ENCODE measurements around the gene TMEM182. TPM values are rescaled to one million over a fixed set of nuclear protein-coding genes. Genes with fewer than 3 reads are reported as not detected.

The TMEM182 gene
- total RNA-seq, 2 donors from 2014 or later: 2.5 to 3.1 TPM

GRCh38 chr2:102782933-102783332, 21.1 kb downstream of the TMEM182 start:
- no peaks in the 10 kb centered on the region for H3K36me3 ChIP-seq
- no peak for TF ChIP-seq CTCF (IDR thresholded peaks at IDR 0.05)
- H3K4me3 ChIP-seq: no peak overlapping the region
- H3K4me1 ChIP-seq (ENCODE audit: control insufficient read depth in 1 of 2, low read depth in 2 of 2): no peaks in the 10 kb centered on the region
- no peaks in the 10 kb centered on the region for H3K9me3 ChIP-seq
- no peaks in the 10 kb centered on the region for H3K27me3 ChIP-seq (replicated peaks; ENCODE audit: insufficient read depth)
- ATAC-seq (ENCODE audit: insufficient number of reproducible peaks, low FRiP score, low read depth): no peak
- H3K27ac ChIP-seq: no peak overlapping the region
- DNase-seq (ENCODE audit: low spot score): no peak

GRCh38 chr2:102783506-102784183, 21.8 kb downstream of the TMEM182 start:
- H3K27ac ChIP-seq: no peak overlapping the region
- H3K4me1 ChIP-seq (ENCODE audit: control insufficient read depth in 1 of 2, low read depth in 2 of 2): peaks cover under 1 to 7% of the 10 kb centered on the region in 2 donors
- DNase-seq (ENCODE audit: low spot score): no peak
- no peak overlapping the region for H3K4me3 ChIP-seq
- no peaks in the 10 kb centered on the region for H3K9me3 ChIP-seq
- H3K36me3 ChIP-seq: no peaks in the 10 kb centered on the region
- no peak for TF ChIP-seq CTCF (IDR thresholded peaks at IDR 0.05)
- no peaks in the 10 kb centered on the region for H3K27me3 ChIP-seq (replicated peaks; ENCODE audit: insufficient read depth)
- ATAC-seq (ENCODE audit: insufficient number of reproducible peaks, low FRiP score, low read depth): no peak

- no peaks in the 10 kb centered on the region for H3K27me3 ChIP-seq (replicated peaks; ENCODE audit: insufficient read depth)
- no peak overlapping the region for H3K4me3 ChIP-seq
- H3K9me3 ChIP-seq: no peaks in the 10 kb centered on the region
- no peak overlapping the region for H3K27ac ChIP-seq
- TF ChIP-seq CTCF (IDR thresholded peaks at IDR 0.05): no peak
- ATAC-seq (ENCODE audit: insufficient number of reproducible peaks, low FRiP score, low read depth): no peak
- peaks cover 7 to 16% of the 10 kb centered on the region in 2 donors for H3K4me1 ChIP-seq (ENCODE audit: control insufficient read depth in 1 of 2, low read depth in 2 of 2)
- DNase-seq (ENCODE audit: low spot score): no peak
- H3K36me3 ChIP-seq: no peaks in the 10 kb centered on the region
Measured at GRCh38 chr2:102784940-102785339, 23.1 kb downstream of the TMEM182 start.

- Histone ChIP-seq H3K27ac (no peak overlapping the region), H3K4me1 (ENCODE audit: control insufficient read depth in 1 of 2, low read depth in 2 of 2) (peaks cover 7 to 16% of the 10 kb centered on the region in 2 donors), H3K4me3 (no peak overlapping the region), H3K27me3 (replicated peaks; ENCODE audit: insufficient read depth) (no peaks in the 10 kb centered on the region), H3K9me3 (no peaks in the 10 kb centered on the region), H3K36me3 (no peaks in the 10 kb centered on the region)
- ATAC-seq (ENCODE audit: insufficient number of reproducible peaks, low FRiP score, low read depth) (no peak), DNase-seq (ENCODE audit: low spot score) (no peak)
- no peak for TF ChIP-seq CTCF (IDR thresholded peaks at IDR 0.05)
Measured at GRCh38 chr2:102788216-102788884, 26.5 kb downstream of the TMEM182 start.

GRCh38 chr2:102788885-102789260, 27.0 kb downstream of the TMEM182 start:
- no peak overlapping the region for H3K27ac ChIP-seq
- H3K36me3 ChIP-seq: no peaks in the 10 kb centered on the region
- TF ChIP-seq CTCF (IDR thresholded peaks at IDR 0.05): no peak
- peaks cover 7 to 16% of the 10 kb centered on the region in 2 donors for H3K4me1 ChIP-seq (ENCODE audit: control insufficient read depth in 1 of 2, low read depth in 2 of 2)
- H3K4me3 ChIP-seq: no peak overlapping the region
- H3K27me3 ChIP-seq (replicated peaks; ENCODE audit: insufficient read depth): no peaks in the 10 kb centered on the region
- ATAC-seq (ENCODE audit: insufficient number of reproducible peaks, low FRiP score, low read depth) (no peak), DNase-seq (ENCODE audit: low spot score) (no peak)
- no peaks in the 10 kb centered on the region for H3K9me3 ChIP-seq

Measured in thoracic aorta (tissue), 2 donors.